Neural progenitor cell (in vitro differentiated cells): ENCODE results near the gene TMEM176A.

Experiments used
- CTCF ChIP-seq: fragments of 200-600 bp; sonication (generic); IDR thresholded peaks from 2 replicates; pipeline ENCODE4 v1.5.1; 2017; ENCODE audit warnings: antibody characterized with exemption, mild to moderate bottlenecking
- EZH2 ChIP-seq: fragments of 200-600 bp; sonication (generic); IDR thresholded peaks from 2 replicates; pipeline ENCODE4 v1.6.1; 2017; ENCODE audit warnings: antibody characterized with exemption, mild to moderate bottlenecking, moderate library complexity

GRCh38 chr7:150801242-150801945 is 825 bp downstream of the TMEM176A start:
- TF ChIP-seq CTCF, result no peak
- no peak for TF ChIP-seq EZH2
